A549 (cell line): ENCODE results near the gene VPS52. TPM values are rescaled to one million over a fixed set of nuclear protein-coding genes. Genes with fewer than 3 reads are reported as not detected.
A peak's percentile ranks its signal among the peaks of the same experiment; 100 is the strongest.

Experiments
- ATAC-seq, 2 experiments: fragments of 200-7000 bp in 1 of 2; fragments of >200 bp in 1 of 2; cut with Nextera tagmentation in 1 of 2; cut with Tn5 transposase in 1 of 2; 3 replicates each; pipeline versions ENCODE4 v1.8.0 to v1.9.1; 2018 to 2020; ENCODE audit warnings: mild to moderate bottlenecking in 1 of 2, moderate library complexity in 1 of 2
- CTCF ChIA-PET: fragments of 300-600 bp; sonication (Branson Sonifier 250); formaldehyde crosslinking; extraction: SDS; loops from one replicate; lab custom pipeline; 2021; ENCODE audit warnings: antibody characterized with exemption, inconsistent platforms; lab: Yijun Ruan, JAX
- POLR2A ChIA-PET: fragments of 350-600 bp; formaldehyde crosslinking; extraction: SDS; loops from one replicate; lab custom pipeline; 2021; ENCODE audit warnings: antibody characterized with exemption, inconsistent platforms; lab: Yijun Ruan, JAX
- DNase-seq, 2 experiments: peaks; one replicate each; pipeline versions ENCODE4 v3.0.0 to v3.0.0-alpha.2; 2011 to 2016; ENCODE audit warnings: low read depth in 1 of 2, low spot score in 1 of 2
- FAIRE-seq: peaks from 2 replicates; lab custom pipeline; 2011; peaks lifted over from hg19 to GRCh38; lab: Jason Lieb, UNC
- H3K27ac ChIP-seq, 2 experiments: fragments of >200 bp; sonication (Bioruptor Twin); formaldehyde crosslinking; 3 replicates each; pipeline ENCODE4 v1.5.1; 2016 to 2017
- H3K4me1 ChIP-seq: fragments of >200 bp; sonication (Bioruptor Twin); formaldehyde crosslinking; 3 replicates; pipeline ENCODE4 v1.6.1; 2016
- H3K4me2 ChIP-seq: fragments of >200 bp; sonication (Bioruptor Twin); formaldehyde crosslinking; 3 replicates; pipeline ENCODE4 v1.6.1; 2016
- H3K4me3 ChIP-seq: fragments of >200 bp; sonication (Bioruptor Twin); formaldehyde crosslinking; 3 replicates; pipeline ENCODE4 v1.5.1; 2016
- H3K9me3 ChIP-seq: fragments of >200 bp; sonication (Bioruptor Twin); formaldehyde crosslinking; 3 replicates; pipeline ENCODE4 v1.6.1; 2016
- CHD2 ChIP-seq: fragments of 150-350 bp; IDR thresholded peaks from 2 replicates; pipeline ENCODE4 v1.6.1; 2014; ENCODE audit warnings: low read length; ENCODE audit not compliant: partially characterized antibody
- FOSL2 ChIP-seq, 2 experiments: fragments of 450-650 bp in 1 of 2; fragments of >200 bp in 1 of 2; sonication (Bioruptor Twin) in 1 of 2; formaldehyde crosslinking; IDR thresholded peaks; 2 replicates each; pipeline versions ENCODE4 v1.5.0 to v1.6.1; 2016 to 2020; ENCODE audit warnings: mild to moderate bottlenecking in 1 of 2, moderate library complexity in 1 of 2
- FOXS1 ChIP-seq: fragments of 250-450 bp; sonication (Bioruptor Pico); IDR thresholded peaks from 2 replicates; pipeline ENCODE4 v1.5.0; 2020; ENCODE audit warnings: mild to moderate bottlenecking, moderate library complexity
- HOXA7 ChIP-seq: fragments of 250-450 bp; sonication (Bioruptor Pico); IDR thresholded peaks from 2 replicates; pipeline ENCODE4 v1.5.0; 2020; ENCODE audit warnings: mild to moderate bottlenecking, moderate library complexity
- JUNB ChIP-seq: fragments of >200 bp; sonication (Bioruptor Twin); formaldehyde crosslinking; IDR thresholded peaks from 2 replicates; pipeline ENCODE4 v1.6.1; 2016
- KDM5A ChIP-seq: fragments of 200-600 bp; sonication (generic); IDR thresholded peaks from 2 replicates; pipeline ENCODE4 v1.6.1; 2016; ENCODE audit warnings: antibody characterized with exemption, mild to moderate bottlenecking
- MYC ChIP-seq: IDR thresholded peaks from 2 replicates; pipeline ENCODE4 v1.6.1; 2012; ENCODE audit warnings: mild to moderate bottlenecking, inconsistent platforms, low read length, improper control_type of control experiment, borderline replicate concordance
- NFE2L2 ChIP-seq: fragments of 150-350 bp; conservative IDR thresholded peaks from 2 replicates; pipeline ENCODE4 v1.6.1; 2014; ENCODE audit warnings: low read length
- NPAS2 ChIP-seq: fragments of 250-450 bp; sonication (Bioruptor Pico); IDR thresholded peaks from 2 replicates; pipeline ENCODE4 v1.8.0; 2022; ENCODE audit warnings: mild to moderate bottlenecking, moderate library complexity, borderline replicate concordance
- PHF8 ChIP-seq: fragments of 200-600 bp; sonication (generic); IDR thresholded peaks from 2 replicates; pipeline ENCODE4 v1.6.1; 2016; ENCODE audit warnings: low read depth, mild to moderate bottlenecking, antibody characterized with exemption, moderate library complexity, borderline replicate concordance
- POLR2A ChIP-seq: IDR thresholded peaks from 2 replicates; pipeline ENCODE4 v1.6.1; 2012; ENCODE audit warnings: mild to moderate bottlenecking, low read length
- RARB ChIP-seq: fragments of 250-450 bp; sonication (Bioruptor Pico); IDR thresholded peaks from 2 replicates; pipeline ENCODE4 v1.8.0; 2021; ENCODE audit warnings: mild to moderate bottlenecking, moderate library complexity
- RFX5 ChIP-seq: fragments of 450-650 bp; IDR thresholded peaks from 2 replicates; pipeline ENCODE4 v1.7.1; 2014; ENCODE audit warnings: antibody characterized with exemption, mild to moderate bottlenecking, moderate library complexity
- SREBF2 ChIP-seq: fragments of 450-650 bp; IDR thresholded peaks from 2 replicates; pipeline ENCODE4 v1.6.1; 2014; ENCODE audit warnings: mild to moderate bottlenecking, moderate library complexity
- TFCP2L1 ChIP-seq: fragments of 250-450 bp; sonication (Bioruptor Pico); IDR thresholded peaks from 2 replicates; pipeline ENCODE4 v1.5.0; 2021; ENCODE audit warnings: mild to moderate bottlenecking
- TP53 ChIP-seq: fragments of 250-450 bp; sonication (Bioruptor Pico); IDR thresholded peaks from 2 replicates; pipeline ENCODE4 v1.5.0; 2021; ENCODE audit warnings: mild to moderate bottlenecking, moderate library complexity
- USF2 ChIP-seq: fragments of 450-650 bp; IDR thresholded peaks from 2 replicates; pipeline ENCODE4 v1.6.1; 2014; ENCODE audit warnings: antibody characterized with exemption
- ZFP36 ChIP-seq: fragments of 450-650 bp; IDR thresholded peaks from 2 replicates; pipeline ENCODE4 v1.6.1; 2014; ENCODE audit warnings: borderline replicate concordance; ENCODE audit not compliant: partially characterized antibody
- WGBS: methylation state at CpG from one replicate; pipeline ENCODE4 v1.1.6; 2017; ENCODE audit errors: missing lambda C conversion rate; 5-methylcytosine and 5-hydroxymethylcytosine counted together
- polyA plus RNA-seq, 4 experiments: library from polyadenylated mRNA; depleted of rRNA in 3 of 4; stranded (reverse); fragments of >200 nt; fragmentation: RNase III in 1 of 4; extraction: RNeasy Plus Mini Kit Qiagen cat#74134 plus additional on column Dnase treatment in 1 of 4; gene quantifications; 2 replicates in 3 of 4; 3 replicates in 1 of 4; pipeline ENCODE4 v1.2.3, GENCODE V29; 2011 to 2017
- TF ChIP-seq, protein P1 (sequence below): fragments of 150-350 bp; IDR thresholded peaks from 2 replicates; pipeline ENCODE4 v1.6.1; 2014; ENCODE audit warnings: low read depth, mild to moderate bottlenecking, low read length
- TF ChIP-seq, protein P2 (sequence below): fragments of >200 bp; sonication (Bioruptor Twin); formaldehyde crosslinking; IDR thresholded peaks from 3 replicates; pipeline ENCODE4 v1.6.1; 2016
- TF ChIP-seq, protein P3 (sequence below): IDR thresholded peaks from 2 replicates; pipeline ENCODE4 v1.6.1; 2012; ENCODE audit warnings: low read depth, borderline replicate concordance
- TF ChIP-seq, protein P4 (sequence below): fragments of >200 bp; sonication (Bioruptor Twin); formaldehyde crosslinking; IDR thresholded peaks from 3 replicates; pipeline ENCODE4 v1.5.1; 2016

VPS52 gene
- polyA plus RNA-seq, 2 of the 4 experiments (the other 2 are of a cell fraction) = 22.8 to 38.9 TPM

DNA sequence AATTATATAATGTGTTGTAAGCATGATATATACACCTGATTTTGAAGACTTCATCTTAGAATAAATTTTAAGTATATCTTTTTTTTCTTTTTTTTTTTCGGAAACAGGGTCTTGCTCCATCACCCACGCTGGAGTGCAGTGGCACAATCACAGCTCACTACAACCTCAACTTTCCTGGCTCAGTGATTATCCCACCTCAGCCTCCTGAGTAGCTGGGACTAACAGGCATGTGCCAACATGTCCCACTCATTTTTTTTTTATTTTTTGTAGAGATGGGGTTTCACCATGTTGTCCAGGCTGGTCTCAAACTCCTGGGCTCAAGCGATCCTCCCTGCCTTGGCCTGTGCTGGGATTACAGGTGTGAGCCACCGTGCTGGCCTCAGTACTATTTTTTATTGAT is 17.1 kb downstream of the VPS52 start:
- ChIA-PET CTCF (no interaction called here), POLR2A (no interaction called here)
- Histone ChIP-seq H3K27ac (0 out of 6 replicates have a peak overlapping the region, but pooled peaks have one; percentile 16 to 20), H3K4me1 (peaks cover 11% of the 10 kb centered on the region), H3K4me2 (no peak overlapping the region), H3K4me3 (no peak overlapping the region), H3K9me3 (no peaks in the 10 kb centered on the region)
- DNase-seq (no peak), ATAC-seq (no peak), FAIRE-seq (no peak)
- TF ChIP-seq POLR2A (no peak), ZFP36 (no peak), MYC (no peak), NPAS2 (CRISPR knock-in tag) (no peak), KDM5A (no peak), JUNB (no peak), RARB (CRISPR knock-in tag) (no peak), TFCP2L1 (CRISPR knock-in tag) (no peak), FOXS1 (CRISPR knock-in tag) (no peak), SREBF2 (no peak), PHF8 (no peak), USF2 (no peak), TP53 (CRISPR knock-in tag) (no peak), CHD2 (no peak), FOSL2 (IDR thresholded peaks at IDR 0.05) (no peak), FOSL2 (CRISPR knock-in tag; IDR thresholded peaks at IDR 0.05) (no peak)
- TF ChIP-seq, protein P1, sequence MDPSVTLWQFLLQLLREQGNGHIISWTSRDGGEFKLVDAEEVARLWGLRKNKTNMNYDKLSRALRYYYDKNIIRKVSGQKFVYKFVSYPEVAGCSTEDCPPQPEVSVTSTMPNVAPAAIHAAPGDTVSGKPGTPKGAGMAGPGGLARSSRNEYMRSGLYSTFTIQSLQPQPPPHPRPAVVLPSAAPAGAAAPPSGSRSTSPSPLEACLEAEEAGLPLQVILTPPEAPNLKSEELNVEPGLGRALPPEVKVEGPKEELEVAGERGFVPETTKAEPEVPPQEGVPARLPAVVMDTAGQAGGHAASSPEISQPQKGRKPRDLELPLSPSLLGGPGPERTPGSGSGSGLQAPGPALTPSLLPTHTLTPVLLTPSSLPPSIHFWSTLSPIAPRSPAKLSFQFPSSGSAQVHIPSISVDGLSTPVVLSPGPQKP = no peak
- TF ChIP-seq, protein P2, sequence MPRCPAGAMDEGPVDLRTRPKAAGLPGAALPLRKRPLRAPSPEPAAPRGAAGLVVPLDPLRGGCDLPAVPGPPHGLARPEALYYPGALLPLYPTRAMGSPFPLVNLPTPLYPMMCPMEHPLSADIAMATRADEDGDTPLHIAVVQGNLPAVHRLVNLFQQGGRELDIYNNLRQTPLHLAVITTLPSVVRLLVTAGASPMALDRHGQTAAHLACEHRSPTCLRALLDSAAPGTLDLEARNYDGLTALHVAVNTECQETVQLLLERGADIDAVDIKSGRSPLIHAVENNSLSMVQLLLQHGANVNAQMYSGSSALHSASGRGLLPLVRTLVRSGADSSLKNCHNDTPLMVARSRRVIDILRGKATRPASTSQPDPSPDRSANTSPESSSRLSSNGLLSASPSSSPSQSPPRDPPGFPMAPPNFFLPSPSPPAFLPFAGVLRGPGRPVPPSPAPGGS = no peak
- TF ChIP-seq, protein P3, sequence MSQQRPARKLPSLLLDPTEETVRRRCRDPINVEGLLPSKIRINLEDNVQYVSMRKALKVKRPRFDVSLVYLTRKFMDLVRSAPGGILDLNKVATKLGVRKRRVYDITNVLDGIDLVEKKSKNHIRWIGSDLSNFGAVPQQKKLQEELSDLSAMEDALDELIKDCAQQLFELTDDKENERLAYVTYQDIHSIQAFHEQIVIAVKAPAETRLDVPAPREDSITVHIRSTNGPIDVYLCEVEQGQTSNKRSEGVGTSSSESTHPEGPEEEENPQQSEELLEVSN = no peak
- 93% methylated on average over 4 of the region's 4 CpGs for WGBS

DNA sequence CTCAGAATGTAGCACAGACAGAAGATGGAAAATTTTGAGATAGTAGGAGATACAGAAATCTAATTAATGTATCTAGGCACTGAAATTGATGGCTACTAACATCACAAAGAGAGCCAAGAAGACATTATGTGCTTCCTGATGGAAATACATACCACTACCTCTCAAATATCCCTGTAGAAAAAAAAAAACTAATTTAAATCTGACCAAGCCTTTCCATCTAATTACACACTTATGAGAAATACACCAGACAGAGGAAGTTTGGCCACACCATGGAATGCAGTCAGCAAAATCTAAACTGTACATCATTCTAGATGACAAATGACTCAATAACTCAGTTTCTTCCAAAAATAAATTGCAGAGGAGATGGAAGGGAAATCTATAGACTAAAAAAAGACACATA is 18.9 kb downstream of the VPS52 start:
- POLR2A ChIA-PET = no interaction called here
- H3K27ac ChIP-seq = no peak overlapping the region
- CTCF ChIA-PET = no interaction called here

DNA sequence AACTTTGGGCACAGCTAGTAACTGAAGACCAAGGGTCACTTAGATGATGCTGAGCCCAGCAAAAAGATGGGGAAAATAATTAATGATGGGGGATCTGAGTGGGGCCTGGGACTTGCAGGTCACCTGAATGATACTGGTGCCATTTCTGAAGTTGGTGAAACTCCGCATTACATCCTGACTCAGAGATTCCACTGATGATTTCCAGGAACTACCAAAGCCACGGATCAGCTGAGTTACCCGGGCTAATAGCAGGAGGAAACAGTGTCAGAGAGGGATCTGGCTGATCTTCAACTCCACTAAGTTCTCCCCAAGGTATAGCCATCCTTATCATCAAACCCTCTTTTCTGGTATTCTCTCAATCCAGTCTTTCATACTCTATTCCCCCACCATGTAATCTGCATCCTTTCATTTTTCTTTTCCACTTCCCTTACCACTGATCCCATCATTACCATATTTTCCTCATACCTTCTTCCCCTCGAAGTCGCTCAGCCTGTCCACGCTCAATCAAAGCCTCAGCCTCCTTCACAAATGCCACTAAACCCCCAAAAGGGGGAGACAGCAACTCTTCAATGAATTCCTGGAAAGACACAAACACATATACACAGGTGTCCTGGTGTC is 20.2 kb downstream of the VPS52 start:
- DNase-seq (no peak), FAIRE-seq (no peak), ATAC-seq (no peak)
- Histone ChIP-seq H3K4me2 (no peak overlapping the region), H3K9me3 (no peaks in the 10 kb centered on the region), H3K27ac (no peak overlapping the region), H3K4me3 (no peak overlapping the region), H3K4me1 (peaks cover 11% of the 10 kb centered on the region)
- WGBS = 93% methylated on average over 6 of the region's 6 CpGs
- ChIA-PET CTCF (interaction anchor here (0.6 to 3.7 kb wide), 3 partner anchors 10 to 26 kb away, joined by 3 to 33 read pairs (median 5); no protein-coding TSS in a partner anchor), POLR2A (no interaction called here)
- TF ChIP-seq RFX5 = no peak
- TF ChIP-seq, protein P4, sequence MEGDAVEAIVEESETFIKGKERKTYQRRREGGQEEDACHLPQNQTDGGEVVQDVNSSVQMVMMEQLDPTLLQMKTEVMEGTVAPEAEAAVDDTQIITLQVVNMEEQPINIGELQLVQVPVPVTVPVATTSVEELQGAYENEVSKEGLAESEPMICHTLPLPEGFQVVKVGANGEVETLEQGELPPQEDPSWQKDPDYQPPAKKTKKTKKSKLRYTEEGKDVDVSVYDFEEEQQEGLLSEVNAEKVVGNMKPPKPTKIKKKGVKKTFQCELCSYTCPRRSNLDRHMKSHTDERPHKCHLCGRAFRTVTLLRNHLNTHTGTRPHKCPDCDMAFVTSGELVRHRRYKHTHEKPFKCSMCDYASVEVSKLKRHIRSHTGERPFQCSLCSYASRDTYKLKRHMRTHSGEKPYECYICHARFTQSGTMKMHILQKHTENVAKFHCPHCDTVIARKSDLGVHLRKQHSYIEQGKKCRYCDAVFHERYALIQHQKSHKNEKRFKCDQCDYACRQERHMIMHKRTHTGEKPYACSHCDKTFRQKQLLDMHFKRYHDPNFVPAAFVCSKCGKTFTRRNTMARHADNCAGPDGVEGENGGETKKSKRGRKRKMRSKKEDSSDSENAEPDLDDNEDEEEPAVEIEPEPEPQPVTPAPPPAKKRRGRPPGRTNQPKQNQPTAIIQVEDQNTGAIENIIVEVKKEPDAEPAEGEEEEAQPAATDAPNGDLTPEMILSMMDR = no peak
- TF ChIP-seq HOXA7 (CRISPR knock-in tag) = no peak
- no peak for TF ChIP-seq NFE2L2
- TF ChIP-seq ZFP36 = no peak

More for the DNA sequence above, 18.9 kb downstream of the VPS52 start:
- no peak overlapping the region for H3K4me3 ChIP-seq
- peaks cover 11% of the 10 kb centered on the region for H3K4me1 ChIP-seq
- FAIRE-seq = no peak
- H3K9me3 ChIP-seq = no peaks in the 10 kb centered on the region
- no peak for ATAC-seq
- no peak for DNase-seq
- H3K4me2 ChIP-seq = no peak overlapping the region
- no peak for TF ChIP-seq SREBF2
- no peak for TF ChIP-seq CHD2
- TF ChIP-seq JUNB = no peak
